ENCODE data around the gene PTPRT.

- TF ChIP-seq, protein P1, sequence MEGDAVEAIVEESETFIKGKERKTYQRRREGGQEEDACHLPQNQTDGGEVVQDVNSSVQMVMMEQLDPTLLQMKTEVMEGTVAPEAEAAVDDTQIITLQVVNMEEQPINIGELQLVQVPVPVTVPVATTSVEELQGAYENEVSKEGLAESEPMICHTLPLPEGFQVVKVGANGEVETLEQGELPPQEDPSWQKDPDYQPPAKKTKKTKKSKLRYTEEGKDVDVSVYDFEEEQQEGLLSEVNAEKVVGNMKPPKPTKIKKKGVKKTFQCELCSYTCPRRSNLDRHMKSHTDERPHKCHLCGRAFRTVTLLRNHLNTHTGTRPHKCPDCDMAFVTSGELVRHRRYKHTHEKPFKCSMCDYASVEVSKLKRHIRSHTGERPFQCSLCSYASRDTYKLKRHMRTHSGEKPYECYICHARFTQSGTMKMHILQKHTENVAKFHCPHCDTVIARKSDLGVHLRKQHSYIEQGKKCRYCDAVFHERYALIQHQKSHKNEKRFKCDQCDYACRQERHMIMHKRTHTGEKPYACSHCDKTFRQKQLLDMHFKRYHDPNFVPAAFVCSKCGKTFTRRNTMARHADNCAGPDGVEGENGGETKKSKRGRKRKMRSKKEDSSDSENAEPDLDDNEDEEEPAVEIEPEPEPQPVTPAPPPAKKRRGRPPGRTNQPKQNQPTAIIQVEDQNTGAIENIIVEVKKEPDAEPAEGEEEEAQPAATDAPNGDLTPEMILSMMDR (IDR thresholded peaks at IDR 0.05): no peak
- TF ChIP-seq POLR2AphosphoS5 (IDR thresholded peaks at IDR 0.05): no peak
- no peak for TF ChIP-seq POLR2A (IDR thresholded peaks at IDR 0.05)
Measured at GRCh38 chr20:42441864-42442331, 747.8 kb downstream of the PTPRT start.

Measured in suprapubic skin (tissue), 4 donors.